ENCODE measurements around the gene P4HTM.

P4HTM gene

GRCh38 chr3:49017971-49018706 lies 28.1 kb downstream of the P4HTM start, which contains the start of gene DALRD3 (continued):
- TF ChIP-seq ZNF692 (tag by site-specific recombination; IDR thresholded peaks at IDR 0.05), result peak; percentile 85; the same call in 1 of the 2 replicates
- no peak for TF ChIP-seq ZNF398 (tag by site-specific recombination; IDR thresholded peaks at IDR 0.05)
- TF ChIP-seq ZBTB49 (tag by site-specific recombination; IDR thresholded peaks at IDR 0.05; ENCODE audit: low read depth), result no peak
- no peak for TF ChIP-seq ZNF140 (tag by site-specific recombination; IDR thresholded peaks at IDR 0.05)
- TF ChIP-seq INSM2 (tag by site-specific recombination; IDR thresholded peaks at IDR 0.05), result no peak
- TF ChIP-seq ZBTB8A (tag by site-specific recombination; IDR thresholded peaks at IDR 0.05), result peak; percentile 41; the same call in 1 of the 2 replicates
- TF ChIP-seq OSR2 (tag by site-specific recombination; IDR thresholded peaks at IDR 0.05), result no peak
- no peak for TF ChIP-seq REPIN1 (tag by site-specific recombination; IDR thresholded peaks at IDR 0.05; ENCODE audit: low read depth)
- TF ChIP-seq ZNF211 (tag by site-specific recombination; IDR thresholded peaks at IDR 0.05; ENCODE audit: low read depth), result no peak
- 0 out of 2 replicates have a peak, but pooled peaks have one; percentile 25 for TF ChIP-seq ZBTB48 (tag by site-specific recombination; IDR thresholded peaks at IDR 0.05)
- no peak for TF ChIP-seq ZNF580 (tag by site-specific recombination; IDR thresholded peaks at IDR 0.05)
- no peak for TF ChIP-seq AEBP2 (tag by site-specific recombination; IDR thresholded peaks at IDR 0.05; ENCODE audit: borderline replicate concordance)
- TF ChIP-seq ZBTB10 (tag by site-specific recombination; IDR thresholded peaks at IDR 0.05), result 0 out of 2 replicates have a peak, but pooled peaks have one; percentile 18
- no peak for TF ChIP-seq HOXA7 (CRISPR knock-in tag; IDR thresholded peaks at IDR 0.05; ENCODE audit: borderline replicate concordance)
- TF ChIP-seq KLF8 (tag by site-specific recombination; IDR thresholded peaks at IDR 0.05), result peak; percentile 81; the same call in 1 of the 2 replicates
- TF ChIP-seq ATF2 (tag by site-specific recombination; IDR thresholded peaks at IDR 0.05; ENCODE audit: low read depth), result no peak
- TF ChIP-seq ZNF501 (tag by site-specific recombination; IDR thresholded peaks at IDR 0.05), result no peak
- TF ChIP-seq ZNF830 (tag by site-specific recombination; IDR thresholded peaks at IDR 0.05; ENCODE audit: low read depth), result no peak
- no peak; the same call in 1 of the 2 replicates for TF ChIP-seq ZBTB17 (tag by site-specific recombination; IDR thresholded peaks at IDR 0.05)
- no peak for TF ChIP-seq ZSCAN18 (tag by site-specific recombination; IDR thresholded peaks at IDR 0.05)
- TF ChIP-seq SP7 (tag by site-specific recombination; IDR thresholded peaks at IDR 0.05), result 0 out of 2 replicates have a peak, but pooled peaks have one; percentile 22
- no peak for TF ChIP-seq ZNF555 (tag by site-specific recombination; conservative IDR thresholded peaks at IDR 0.05)
- no peak for TF ChIP-seq MEIS1 (CRISPR knock-in tag; IDR thresholded peaks at IDR 0.05; ENCODE audit: borderline replicate concordance)

Data from HEK293 (cell line).